Parietal lobe (tissue), 2 donors: ENCODE data around the gene RAB44. TPM values are rescaled to one million over a fixed set of nuclear protein-coding genes. Genes with fewer than 3 reads are reported as not detected.

ENCODE experiments used
- small RNA-seq: library from RNA; depleted of rRNA; stranded (forward); fragments of <200 nt; gene quantifications from one replicate; pipeline ENCODE3, GENCODE V24; 2014; ENCODE audit warnings: low replicate concordance
- total RNA-seq: library from RNA; depleted of rRNA; stranded (reverse); fragments of >200 nt; gene quantifications from one replicate; pipeline ENCODE4 v1.2.3, GENCODE V29; 2014

Gene RAB44
- not detected for total RNA-seq

GRCh38 chr6:36697481-36697903 is at the start of gene RAB44:
RAB44 (plus strand) TSS chr6:36697826; CDS start chr6:36704236, 6,410 bp downstream.

GRCh38 chr6:36678488-36679042 is 19.1 kb upstream of the RAB44 start, which contains the start of gene CDKN1A:
CDKN1A (plus strand) TSS chr6:36678714; CDS start chr6:36684102, 5,388 bp downstream.

Small RNAs within 50 kb of the gene (small RNA-seq; reads per million reads assigned to genes)
- gene RF00019 = not detected

Other genes with a start within 250 kb of the RAB44 start
- gene STK38, start 150.3 kb upstream of the RAB44 start, total RNA-seq = 22.8 TPM
- 255 TPM for gene SRSF3, start 103.5 kb upstream of the RAB44 start, total RNA-seq
- gene CDKN1A, start 19.1 kb upstream of the RAB44 start, total RNA-seq = 1.3 TPM
- 15.3 TPM for gene CPNE5, start 141.6 kb downstream of the RAB44 start, total RNA-seq
- gene PPIL1, start 177.0 kb downstream of the RAB44 start, total RNA-seq = 30.7 TPM
- gene C6orf89, start 188.1 kb downstream of the RAB44 start, total RNA-seq = 34.1 TPM